Measurements from ENCODE around the gene MICOS13.

The MICOS13 gene

DNA sequence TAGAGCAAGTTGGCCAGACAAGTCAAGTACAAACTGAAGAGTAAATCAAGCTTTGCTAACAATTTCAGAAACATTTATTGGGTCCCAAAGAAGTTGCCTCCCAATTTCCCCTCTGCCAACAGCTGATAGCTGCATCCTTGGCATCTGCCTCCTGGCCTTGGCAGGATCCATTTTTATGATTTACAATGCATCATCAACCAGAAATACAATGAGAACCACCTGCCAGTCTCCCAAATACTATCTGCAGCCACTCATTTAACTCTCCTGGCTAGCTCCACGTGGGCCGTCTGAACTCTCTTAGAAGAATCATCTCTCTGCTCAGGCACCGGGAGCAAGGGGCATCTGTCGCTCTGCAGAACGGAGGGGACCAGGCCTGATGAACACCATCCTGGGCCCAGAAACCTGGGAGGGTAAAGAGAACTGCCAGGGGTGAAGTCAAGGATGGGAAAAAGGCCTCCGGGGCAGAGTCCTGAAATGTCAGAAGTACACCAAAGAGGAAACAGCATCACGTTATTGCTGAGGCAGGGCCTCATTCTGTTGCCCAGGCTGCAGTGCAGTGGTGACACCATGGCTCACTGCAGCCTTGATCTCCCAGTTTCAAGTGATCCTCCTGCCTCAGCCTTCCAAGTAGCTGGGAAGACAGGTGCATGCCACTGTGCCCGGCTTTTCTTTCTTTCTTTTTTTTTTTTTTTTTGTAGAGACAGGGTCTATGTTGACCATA lies 37.1 kb upstream of the MICOS13 start:
- Histone ChIP-seq H3K9ac (ENCODE audit: low read length) (no peak overlapping the region), H3K4me3 (ENCODE audit: low read length) (no peak overlapping the region; the same call in 1 of the 2 replicates), H3K79me2 (ENCODE audit: low read length) (peaks cover 73% of the 10 kb centered on the region), H3K4me2 (ENCODE audit: low read length) (peak overlapping the region; percentile 78), H3K4me1 (ENCODE audit: low read length) (peaks cover 12% of the 10 kb centered on the region), H2AFZ (ENCODE audit: low read depth, low read length) (no peak overlapping the region), H3K27me3 (ENCODE audit: low read depth, low read length) (no peaks in the 10 kb centered on the region), H3K36me3 (replicated peaks; ENCODE audit: low read depth, low read length) (peaks cover 47% of the 10 kb centered on the region), H3K9me3 (ENCODE audit: insufficient read depth, low read length) (no peaks in the 10 kb centered on the region), H4K20me1 (ENCODE audit: insufficient read depth, low read length) (peaks cover 49% of the 10 kb centered on the region), H3K27ac (ENCODE audit: low read length) (peak overlapping the region; percentile 93; the same call in 1 of the 2 replicates)
- TF ChIP-seq EZH2phosphoT487 (IDR thresholded peaks at IDR 0.05; ENCODE audit: low read depth): no peak
- TF ChIP-seq, protein P1, sequence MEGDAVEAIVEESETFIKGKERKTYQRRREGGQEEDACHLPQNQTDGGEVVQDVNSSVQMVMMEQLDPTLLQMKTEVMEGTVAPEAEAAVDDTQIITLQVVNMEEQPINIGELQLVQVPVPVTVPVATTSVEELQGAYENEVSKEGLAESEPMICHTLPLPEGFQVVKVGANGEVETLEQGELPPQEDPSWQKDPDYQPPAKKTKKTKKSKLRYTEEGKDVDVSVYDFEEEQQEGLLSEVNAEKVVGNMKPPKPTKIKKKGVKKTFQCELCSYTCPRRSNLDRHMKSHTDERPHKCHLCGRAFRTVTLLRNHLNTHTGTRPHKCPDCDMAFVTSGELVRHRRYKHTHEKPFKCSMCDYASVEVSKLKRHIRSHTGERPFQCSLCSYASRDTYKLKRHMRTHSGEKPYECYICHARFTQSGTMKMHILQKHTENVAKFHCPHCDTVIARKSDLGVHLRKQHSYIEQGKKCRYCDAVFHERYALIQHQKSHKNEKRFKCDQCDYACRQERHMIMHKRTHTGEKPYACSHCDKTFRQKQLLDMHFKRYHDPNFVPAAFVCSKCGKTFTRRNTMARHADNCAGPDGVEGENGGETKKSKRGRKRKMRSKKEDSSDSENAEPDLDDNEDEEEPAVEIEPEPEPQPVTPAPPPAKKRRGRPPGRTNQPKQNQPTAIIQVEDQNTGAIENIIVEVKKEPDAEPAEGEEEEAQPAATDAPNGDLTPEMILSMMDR (IDR thresholded peaks at IDR 0.05; ENCODE audit: low read depth, low read length): no peak

DNA sequence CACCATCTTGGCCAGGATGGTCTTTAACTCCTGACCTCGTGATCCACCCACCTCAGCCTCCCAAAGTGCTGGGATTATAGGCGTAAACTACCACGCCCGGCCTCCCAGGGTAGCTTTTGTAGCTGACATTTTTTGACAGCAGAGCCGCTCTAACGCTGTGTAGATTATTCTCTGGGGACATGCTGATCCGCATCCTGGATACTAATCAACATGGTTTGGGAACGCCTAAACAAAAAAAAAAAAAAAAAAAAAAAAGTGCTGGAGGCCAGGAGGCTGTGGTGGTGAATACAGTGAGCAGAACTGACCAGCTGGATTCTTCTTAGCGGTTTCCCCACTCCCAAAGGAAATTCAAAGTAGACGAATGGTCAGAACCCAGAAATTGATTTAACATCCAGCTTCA lies 34.5 kb upstream of the MICOS13 start:
- H3K9me3 ChIP-seq (ENCODE audit: insufficient read depth, low read length): no peaks in the 10 kb centered on the region
- no peaks in the 10 kb centered on the region for H3K27me3 ChIP-seq (ENCODE audit: low read depth, low read length)
- H3K4me1 ChIP-seq (ENCODE audit: low read length): peaks cover 12% of the 10 kb centered on the region
- H2AFZ ChIP-seq (ENCODE audit: low read depth, low read length): no peak overlapping the region
- TF ChIP-seq, protein P1 (IDR thresholded peaks at IDR 0.05; ENCODE audit: low read depth, low read length): no peak
- no peak for TF ChIP-seq EZH2phosphoT487 (IDR thresholded peaks at IDR 0.05; ENCODE audit: low read depth)
- peaks cover 49% of the 10 kb centered on the region for H4K20me1 ChIP-seq (ENCODE audit: insufficient read depth, low read length)
- no peak overlapping the region for H3K4me3 ChIP-seq (ENCODE audit: low read length)
- H3K79me2 ChIP-seq (ENCODE audit: low read length): peaks cover 91% of the 10 kb centered on the region
- peaks cover 66% of the 10 kb centered on the region for H3K36me3 ChIP-seq (replicated peaks; ENCODE audit: low read depth, low read length)
- no peak overlapping the region for H3K27ac ChIP-seq (ENCODE audit: low read length)
- no peak overlapping the region for H3K9ac ChIP-seq (ENCODE audit: low read length)
- no peak overlapping the region for H3K4me2 ChIP-seq (ENCODE audit: low read length)

DNA sequence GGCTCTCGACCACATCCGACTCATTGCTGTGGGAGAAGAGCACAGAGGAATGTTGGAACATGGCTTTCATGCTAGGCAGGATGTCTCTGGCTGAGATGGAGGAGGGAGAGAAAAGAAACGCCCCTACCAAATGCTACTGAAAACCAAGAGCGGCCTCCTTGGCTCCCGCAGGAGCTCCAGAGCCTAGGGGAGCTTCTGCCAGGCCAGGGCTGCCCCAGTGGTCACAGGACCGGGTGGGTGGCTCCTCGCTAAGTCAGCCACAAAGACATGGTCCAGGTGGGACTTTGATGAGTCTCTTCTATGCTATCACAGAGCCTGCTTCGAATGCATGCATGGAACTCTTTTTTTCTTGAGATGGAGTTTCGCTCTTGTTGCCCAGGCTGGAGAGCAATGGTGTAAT lies 32.9 kb upstream of the MICOS13 start:
- Histone ChIP-seq H3K36me3 (replicated peaks; ENCODE audit: low read depth, low read length) (peaks cover 62% of the 10 kb centered on the region), H3K79me2 (ENCODE audit: low read length) (peaks cover 75% of the 10 kb centered on the region), H4K20me1 (ENCODE audit: insufficient read depth, low read length) (peaks cover 44% of the 10 kb centered on the region)

DNA sequence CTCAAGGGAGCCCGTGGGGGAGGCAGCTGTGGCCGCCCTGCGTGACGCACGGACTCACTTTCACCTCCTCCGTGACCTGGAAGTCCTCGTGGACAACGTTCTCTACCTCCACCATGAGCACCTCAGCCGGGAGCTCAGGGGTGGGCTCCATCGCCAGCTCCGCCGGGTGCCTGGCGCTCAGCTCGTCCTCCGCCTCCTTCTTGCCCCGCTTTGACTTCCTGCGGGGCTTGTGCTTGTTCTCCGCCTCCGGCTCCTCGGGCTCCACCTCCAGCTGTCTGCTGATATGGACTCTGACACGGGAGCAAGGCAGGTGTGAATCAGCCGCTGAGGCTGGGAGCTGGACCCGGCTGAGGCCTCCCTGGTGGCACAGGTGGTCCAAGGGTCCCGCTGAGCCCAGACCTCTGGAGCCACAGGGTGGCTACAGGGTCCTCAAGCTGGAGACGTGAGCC lies 31.4 kb upstream of the MICOS13 start:
- H3K27me3 ChIP-seq (ENCODE audit: low read depth, low read length): no peaks in the 10 kb centered on the region
- no peak overlapping the region for H2AFZ ChIP-seq (ENCODE audit: low read depth, low read length)
- no peaks in the 10 kb centered on the region for H3K9me3 ChIP-seq (ENCODE audit: insufficient read depth, low read length)
- peaks cover 66% of the 10 kb centered on the region for H3K36me3 ChIP-seq (replicated peaks; ENCODE audit: low read depth, low read length)
- H3K27ac ChIP-seq (ENCODE audit: low read length): no peak overlapping the region
- no peak overlapping the region for H3K4me3 ChIP-seq (ENCODE audit: low read length)
- peaks cover 71% of the 10 kb centered on the region for H3K79me2 ChIP-seq (ENCODE audit: low read length)
- no peak overlapping the region for H3K9ac ChIP-seq (ENCODE audit: low read length)
- no peak overlapping the region for H3K4me2 ChIP-seq (ENCODE audit: low read length)
- no peaks in the 10 kb centered on the region for H3K4me1 ChIP-seq (ENCODE audit: low read length)
- no peak for TF ChIP-seq EZH2phosphoT487 (IDR thresholded peaks at IDR 0.05; ENCODE audit: low read depth)
- TF ChIP-seq, protein P1 (IDR thresholded peaks at IDR 0.05; ENCODE audit: low read depth, low read length): no peak
- H4K20me1 ChIP-seq (ENCODE audit: insufficient read depth, low read length): peaks cover 36% of the 10 kb centered on the region

More for the DNA sequence above, 32.9 kb upstream of the MICOS13 start:
- H3K4me3 ChIP-seq (ENCODE audit: low read length): no peak overlapping the region
- no peak overlapping the region for H3K4me2 ChIP-seq (ENCODE audit: low read length)
- H3K27ac ChIP-seq (ENCODE audit: low read length): no peak overlapping the region
- H3K9me3 ChIP-seq (ENCODE audit: insufficient read depth, low read length): no peaks in the 10 kb centered on the region
- peaks cover 7% of the 10 kb centered on the region for H3K4me1 ChIP-seq (ENCODE audit: low read length)
- TF ChIP-seq EZH2phosphoT487 (IDR thresholded peaks at IDR 0.05; ENCODE audit: low read depth): no peak
- TF ChIP-seq, protein P1 (IDR thresholded peaks at IDR 0.05; ENCODE audit: low read depth, low read length): no peak
- H3K9ac ChIP-seq (ENCODE audit: low read length): no peak overlapping the region
- no peak overlapping the region for H2AFZ ChIP-seq (ENCODE audit: low read depth, low read length)
- no peaks in the 10 kb centered on the region for H3K27me3 ChIP-seq (ENCODE audit: low read depth, low read length)
